H9 (cell line): ENCODE results near the gene CCDC148. TPM values are rescaled to one million over a fixed set of nuclear protein-coding genes. Genes with fewer than 3 reads are reported as not detected.

ENCODE experiments used
- DNase-seq: peaks from one replicate; pipeline ENCODE4 v3.0.0-alpha.2; 2017
- H2AFZ ChIP-seq: one replicate; pipeline ENCODE4 v1.6.1; 2013; ENCODE audit warnings: mild to moderate bottlenecking, low read length, control low read depth, moderate library complexity
- H2AK5ac ChIP-seq: 2 replicates; pipeline ENCODE4 v1.6.1; 2013; ENCODE audit warnings: low read length, control low read depth, mixed read lengths; ENCODE audit not compliant: insufficient read length
- H2BK120ac ChIP-seq: one replicate; pipeline ENCODE4 v1.6.1; 2013; ENCODE audit warnings: low read depth, mild to moderate bottlenecking, low read length, control low read depth, inconsistent platforms; ENCODE audit not compliant: poor library complexity, severe bottlenecking
- H2BK12ac ChIP-seq: 2 replicates; pipeline ENCODE4 v1.6.1; 2013; ENCODE audit warnings: low read length, control low read depth, mixed read lengths, low read depth; ENCODE audit not compliant: insufficient read length
- H2BK15ac ChIP-seq: 2 replicates; pipeline ENCODE4 v1.6.1; 2013; ENCODE audit warnings: low read depth, low read length, control low read depth
- H2BK20ac ChIP-seq: one replicate; pipeline ENCODE4 v1.6.1; 2013; ENCODE audit warnings: low read depth, mild to moderate bottlenecking, low read length, control low read depth, inconsistent platforms; ENCODE audit not compliant: poor library complexity, severe bottlenecking
- H2BK5ac ChIP-seq: 2 replicates; pipeline ENCODE4 v1.6.1; 2013; ENCODE audit warnings: low read length, control low read depth, mixed read lengths; ENCODE audit not compliant: insufficient read length
- H3K14ac ChIP-seq: 2 replicates; pipeline ENCODE4 v1.6.1; 2013; ENCODE audit warnings: low read length, control low read depth; ENCODE audit not compliant: insufficient read depth
- H3K18ac ChIP-seq: 2 replicates; pipeline ENCODE4 v1.6.1; 2013; ENCODE audit warnings: low read depth, mild to moderate bottlenecking, mixed read lengths, low read length, control low read depth; ENCODE audit not compliant: insufficient read length
- H3K23ac ChIP-seq: 2 replicates; pipeline ENCODE4 v1.6.1; 2013; ENCODE audit warnings: low read length, control low read depth, mixed read lengths, low read depth; ENCODE audit not compliant: insufficient read length
- H3K23me2 ChIP-seq: 2 replicates; pipeline ENCODE4 v1.6.1; 2013; ENCODE audit warnings: low read depth, mild to moderate bottlenecking, mixed read lengths, low read length, control low read depth; ENCODE audit not compliant: insufficient read length, poor library complexity, severe bottlenecking
- H3K27ac ChIP-seq: 2 replicates; pipeline ENCODE4 v1.5.1; 2013; ENCODE audit warnings: low read length, control low read depth, mixed read lengths, low read depth; ENCODE audit not compliant: insufficient read length
- H3K27me3 ChIP-seq: 2 replicates; pipeline ENCODE4 v1.6.1; 2013; ENCODE audit warnings: low read length, control low read depth, inconsistent platforms; ENCODE audit not compliant: insufficient read depth
- H3K4ac ChIP-seq: 2 replicates; pipeline ENCODE4 v1.6.1; 2013; ENCODE audit warnings: low read depth, mild to moderate bottlenecking, control low read depth, inconsistent platforms, low read length, moderate library complexity
- H3K4me1 ChIP-seq: 2 replicates; pipeline ENCODE4 v1.6.1; 2013; ENCODE audit warnings: low read length, control low read depth, inconsistent platforms; ENCODE audit not compliant: insufficient read depth
- H3K4me2 ChIP-seq: 2 replicates; pipeline ENCODE4 v1.6.1; 2013; ENCODE audit warnings: low read length, control low read depth, mixed read lengths; ENCODE audit not compliant: insufficient read length, insufficient read depth
- H3K56ac ChIP-seq: 2 replicates; pipeline ENCODE4 v1.6.1; 2013; ENCODE audit warnings: low read depth, mild to moderate bottlenecking, mixed read lengths, low read length, control low read depth; ENCODE audit not compliant: insufficient read length
- H3K79me1 ChIP-seq: 2 replicates; pipeline ENCODE4 v1.6.1; 2013; ENCODE audit warnings: low read depth, mild to moderate bottlenecking, moderate library complexity, low read length, control low read depth, inconsistent platforms; ENCODE audit not compliant: insufficient read depth, poor library complexity, severe bottlenecking
- H3K79me2 ChIP-seq: 2 replicates; pipeline ENCODE4 v1.6.1; 2013; ENCODE audit warnings: low read length, control low read depth, inconsistent platforms; ENCODE audit not compliant: insufficient read depth
- H3K9ac ChIP-seq: 2 replicates; pipeline ENCODE4 v1.6.1; 2013; ENCODE audit warnings: low read length, control low read depth, mixed read lengths; ENCODE audit not compliant: insufficient read length; ENCODE audit errors: extremely low read depth
- H3K9me3 ChIP-seq: one replicate; pipeline ENCODE4 v1.6.1; 2013; ENCODE audit warnings: low read depth, low read length, inconsistent platforms; ENCODE audit not compliant: control insufficient read depth
- H3T11ph ChIP-seq: one replicate; pipeline ENCODE4 v1.6.1; 2013; ENCODE audit warnings: mild to moderate bottlenecking, low read length, control low read depth, inconsistent platforms
- H4K20me1 ChIP-seq: one replicate; pipeline ENCODE4 v1.6.1; 2013; ENCODE audit not compliant: control insufficient read depth, insufficient read length, insufficient read depth
- H4K5ac ChIP-seq: 2 replicates; pipeline ENCODE4 v1.6.1; 2013; ENCODE audit warnings: low read depth, mild to moderate bottlenecking, mixed read lengths, low read length, control low read depth; ENCODE audit not compliant: insufficient read length
- H4K8ac ChIP-seq: replicated peaks from 2 replicates; pipeline ENCODE4 v1.6.1; 2013; ENCODE audit warnings: low read length, control low read depth, mixed read lengths, low read depth; ENCODE audit not compliant: insufficient read length
- H4K91ac ChIP-seq: 2 replicates; pipeline ENCODE4 v1.6.1; 2013; ENCODE audit warnings: low read depth, mild to moderate bottlenecking, moderate library complexity, mixed read lengths, low read length, control low read depth; ENCODE audit not compliant: insufficient read length
- H3K27ac Mint-ChIP-seq, 3 experiments: 2 replicates in 2 of 3; 3 replicates in 1 of 3; pipeline ENCODE4 v1.8.0; 2020 to 2021; ENCODE audit warnings: mixed read lengths in 3 of 3, mild to moderate bottlenecking in 1 of 3, moderate library complexity in 1 of 3
- H3K27me3 Mint-ChIP-seq: 2 replicates; pipeline ENCODE4 v1.8.0; 2021; ENCODE audit warnings: low read depth, mild to moderate bottlenecking, moderate library complexity, mixed read lengths
- H3K36me3 Mint-ChIP-seq, 3 experiments: 2 replicates in 2 of 3; 3 replicates in 1 of 3; pipeline ENCODE4 v1.8.0; 2020 to 2021; ENCODE audit warnings: low read depth in 3 of 3, mixed read lengths in 3 of 3; ENCODE audit not compliant: insufficient read depth in 1 of 3
- H3K4me1 Mint-ChIP-seq, 2 experiments: 2 replicates each; pipeline ENCODE4 v1.8.0; 2020; ENCODE audit warnings: mixed read lengths in 2 of 2
- H3K4me3 Mint-ChIP-seq, 2 experiments: 2 replicates in 1 of 2; 3 replicates in 1 of 2; pipeline ENCODE4 v1.8.0; 2020 to 2021; ENCODE audit warnings: mild to moderate bottlenecking in 2 of 2, mixed read lengths in 2 of 2, moderate library complexity in 1 of 2
- H3K9me3 Mint-ChIP-seq, 2 experiments: 2 replicates in 1 of 2; 3 replicates in 1 of 2; pipeline ENCODE4 v1.8.0; 2020; ENCODE audit warnings: mild to moderate bottlenecking in 2 of 2, mixed read lengths in 2 of 2, moderate library complexity in 1 of 2
- WGBS: extraction: QIAGEN DNeasy Blood & Tissue Kit; methylation state at CpG from one replicate; pipeline ENCODE4 v1.1.7; 2013; ENCODE audit warnings: missing lambda C conversion rate, low lambda C conversion rate, mixed read lengths; ENCODE audit not compliant: insufficient read length; ENCODE audit errors: extremely low coverage; 5-methylcytosine and 5-hydroxymethylcytosine counted together
- total RNA-seq: library from RNA; stranded (reverse); gene quantifications from 2 replicates; pipeline ENCODE4 v1.2.1, GENCODE V29; 2021
- TF ChIP-seq, protein P1 (sequence below): fragments of 200-600 bp; sonication (generic); conservative IDR thresholded peaks from 3 replicates; pipeline ENCODE4 v1.8.0; 2021; ENCODE audit warnings: antibody characterized with exemption, mild to moderate bottlenecking

The CCDC148 gene
- total RNA-seq, 1 experiment from 2014 or later: 1.5 TPM

DNA sequence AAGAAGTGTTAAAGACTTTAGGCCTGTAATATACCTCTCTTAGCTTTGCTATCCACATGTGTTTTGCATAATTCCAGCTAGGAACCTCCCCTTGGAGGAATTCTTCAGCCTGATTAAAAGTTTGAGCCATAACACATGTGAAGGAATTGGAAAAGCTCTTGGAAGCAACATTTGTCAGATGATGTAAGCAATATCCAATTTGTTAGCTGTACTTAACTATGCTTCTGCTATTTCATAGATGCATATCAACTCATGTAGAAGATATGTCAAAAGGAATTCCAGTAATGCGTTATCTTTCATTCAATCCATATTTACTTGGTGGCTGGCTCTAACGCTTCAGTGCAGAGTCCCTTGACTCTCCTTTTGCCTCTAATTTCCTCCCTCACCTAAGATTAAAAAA, 46.4 kb upstream of the CCDC148 start:
- H3K79me1 ChIP-seq: peaks cover 4% of the 10 kb centered on the region
- H4K5ac ChIP-seq: no peak overlapping the region
- H3K9ac ChIP-seq: no peak overlapping the region
- no CpG with 5 or more reads among the region's 2 CpGs for WGBS
- H3K4me3 Mint-ChIP-seq: no peak overlapping the region
- H3K27ac Mint-ChIP-seq: no peak overlapping the region
- H3K23me2 ChIP-seq: no peaks in the 10 kb centered on the region
- no peak overlapping the region for H3K14ac ChIP-seq
- no peak overlapping the region for H2AFZ ChIP-seq
- no peak overlapping the region for H3K4ac ChIP-seq
- H3K18ac ChIP-seq: no peak overlapping the region
- H2BK20ac ChIP-seq: no peak overlapping the region
- H2AK5ac ChIP-seq: no peak overlapping the region
- no peak overlapping the region for H2BK5ac ChIP-seq
- TF ChIP-seq, protein P1, sequence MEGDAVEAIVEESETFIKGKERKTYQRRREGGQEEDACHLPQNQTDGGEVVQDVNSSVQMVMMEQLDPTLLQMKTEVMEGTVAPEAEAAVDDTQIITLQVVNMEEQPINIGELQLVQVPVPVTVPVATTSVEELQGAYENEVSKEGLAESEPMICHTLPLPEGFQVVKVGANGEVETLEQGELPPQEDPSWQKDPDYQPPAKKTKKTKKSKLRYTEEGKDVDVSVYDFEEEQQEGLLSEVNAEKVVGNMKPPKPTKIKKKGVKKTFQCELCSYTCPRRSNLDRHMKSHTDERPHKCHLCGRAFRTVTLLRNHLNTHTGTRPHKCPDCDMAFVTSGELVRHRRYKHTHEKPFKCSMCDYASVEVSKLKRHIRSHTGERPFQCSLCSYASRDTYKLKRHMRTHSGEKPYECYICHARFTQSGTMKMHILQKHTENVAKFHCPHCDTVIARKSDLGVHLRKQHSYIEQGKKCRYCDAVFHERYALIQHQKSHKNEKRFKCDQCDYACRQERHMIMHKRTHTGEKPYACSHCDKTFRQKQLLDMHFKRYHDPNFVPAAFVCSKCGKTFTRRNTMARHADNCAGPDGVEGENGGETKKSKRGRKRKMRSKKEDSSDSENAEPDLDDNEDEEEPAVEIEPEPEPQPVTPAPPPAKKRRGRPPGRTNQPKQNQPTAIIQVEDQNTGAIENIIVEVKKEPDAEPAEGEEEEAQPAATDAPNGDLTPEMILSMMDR: no peak
- no peak overlapping the region for H2BK12ac ChIP-seq
- H3K79me2 ChIP-seq: peaks cover 8% of the 10 kb centered on the region; the same call in 1 of the 2 replicates
- peaks cover 26 to 34% of the 10 kb centered on the region in 2 experiments for H3K4me1 Mint-ChIP-seq
- DNase-seq: no peak
- no peak overlapping the region for H2BK15ac ChIP-seq
- no peaks in the 10 kb centered on the region for H3K9me3 Mint-ChIP-seq
- peaks cover 6% of the 10 kb centered on the region; the same call in 1 of the 2 replicates for H3K4me1 ChIP-seq
- H3K27me3 ChIP-seq: no peaks in the 10 kb centered on the region
- no peak overlapping the region for H3K27ac ChIP-seq
- H3K4me2 ChIP-seq: no peak overlapping the region
- H3K36me3 Mint-ChIP-seq: no peaks in the 10 kb centered on the region; a peak in 1 of 7 replicates
- H3K27me3 Mint-ChIP-seq: no peaks in the 10 kb centered on the region
- no peaks in the 10 kb centered on the region for H3K9me3 ChIP-seq
- no peak overlapping the region for H4K91ac ChIP-seq
- H4K20me1 ChIP-seq: no peaks in the 10 kb centered on the region
- H2BK120ac ChIP-seq: no peak overlapping the region
- H4K8ac ChIP-seq: no peak overlapping the region
- H3K23ac ChIP-seq: no peak overlapping the region
- no peak overlapping the region for H3K56ac ChIP-seq
- no peak overlapping the region for H3T11ph ChIP-seq
